Prostate gland (tissue), 2 donors: Measurements from ENCODE around the gene SPAG9.

Experiments
- CTCF ChIP-seq, 4 experiments: fragments of 200-600 bp in 2 of 4; fragments of 450-650 bp in 2 of 4; sonication (generic) in 2 of 4; IDR thresholded peaks; 1 replicate in 3 of 4; 2 replicates in 1 of 4; pipeline ENCODE4 v1.5.1; 2016 to 2019; ENCODE audit warnings: antibody characterized with exemption in 4 of 4, mild to moderate bottlenecking in 2 of 4, moderate library complexity in 2 of 4
- POLR2A ChIP-seq: fragments of 450-650 bp; IDR thresholded peaks from one replicate; pipeline ENCODE4 v1.6.1; 2016; ENCODE audit warnings: antibody characterized with exemption, mild to moderate bottlenecking
- POLR2AphosphoS5 ChIP-seq: sonication (generic); formaldehyde crosslinking; IDR thresholded peaks from one replicate; pipeline ENCODE4 v1.6.1; 2017; ENCODE audit warnings: antibody characterized with exemption

- no peak for TF ChIP-seq POLR2A
- no peak for TF ChIP-seq POLR2AphosphoS5
- no peak for TF ChIP-seq CTCF (IDR thresholded peaks at IDR 0.05)
Measured at GRCh38 chr17:51076821-51077220, 43.8 kb downstream of the SPAG9 start.
